NCI-H345 treated with DMSO at 0.1 percent for 48 hours (cell line): ENCODE measurements around the gene PNPT1.
"Not testable (repeated sequence)": the region's sequence is repeated elsewhere in the genome, so short reads cannot be mapped to it uniquely, and the experiment has no call there.

Source experiments
- DNase-seq: peaks from one replicate; lab custom pipeline; 2025; ENCODE audit not compliant: unreplicated experiment; lab: John Stamatoyannopoulos, UW

The PNPT1 gene

DNA sequence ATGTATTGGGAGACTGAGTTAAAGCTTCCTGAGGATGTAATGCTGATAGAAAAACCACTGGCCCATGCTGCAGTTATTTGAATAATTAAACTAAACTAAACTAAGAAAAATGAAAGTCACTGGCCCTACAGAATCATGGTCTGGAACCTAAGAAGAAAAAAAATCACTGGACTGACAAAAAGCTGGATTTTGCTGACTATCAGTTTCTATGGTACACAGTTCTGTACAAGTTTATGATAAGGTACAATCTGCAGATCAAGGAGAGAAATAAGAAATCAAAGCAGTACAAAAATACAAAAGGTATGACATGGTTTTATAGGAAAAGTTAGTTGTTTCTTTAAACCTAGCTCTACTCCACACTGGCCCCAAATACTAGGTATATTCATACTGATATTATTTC, 91.8 kb downstream of the PNPT1 start:
- no peak for DNase-seq

- DNase-seq, result no peak
Observed at GRCh38 chr2:55598056-55598795, 95.4 kb downstream of the PNPT1 start.

DNA sequence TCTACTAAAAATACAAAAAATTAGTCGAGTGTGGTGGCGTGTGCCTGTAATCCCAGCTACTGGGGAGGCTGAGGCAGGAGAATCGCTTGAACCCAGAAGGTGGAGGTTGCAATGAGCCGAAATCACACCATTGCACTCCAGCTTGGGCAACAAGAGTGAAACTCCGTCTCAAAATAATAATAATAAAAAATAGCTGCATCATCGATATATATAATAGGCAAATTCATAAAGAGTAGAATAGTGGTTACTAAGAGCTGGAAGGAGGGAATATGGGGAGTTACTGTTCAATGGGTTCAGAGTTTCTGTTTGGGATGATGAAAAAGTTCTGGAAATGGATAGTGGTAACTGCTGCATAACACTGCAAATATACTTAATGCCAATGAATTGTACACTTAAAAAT, 96.8 kb downstream of the PNPT1 start:
- not testable (repeated sequence) for DNase-seq

- DNase-seq, result no peak
Observed at GRCh38 chr2:55595536-55595935, 98.1 kb downstream of the PNPT1 start.

GRCh38 chr2:55592130-55592529, 101.5 kb downstream of the PNPT1 start:
- DNase-seq, result no peak

- DNase-seq, result no peak
Observed at GRCh38 chr2:55590810-55591440, 102.7 kb downstream of the PNPT1 start.

- DNase-seq, result no peak
Observed at GRCh38 chr2:55585451-55586080, 108.1 kb downstream of the PNPT1 start.
